HTR-8/SVneo (cell line): Measurements from ENCODE around the gene ROBO2.

Experiments used
- DNase-seq: peaks from one replicate; pipeline ENCODE4 v3.0.0; 2011; ENCODE audit warnings: low spot score, mixed read lengths; ENCODE audit not compliant: insufficient read length
- FAIRE-seq: peaks from 2 replicates; lab custom pipeline; 2011; peaks lifted over from hg19 to GRCh38; lab: Jason Lieb, UNC

The ROBO2 gene

DNA sequence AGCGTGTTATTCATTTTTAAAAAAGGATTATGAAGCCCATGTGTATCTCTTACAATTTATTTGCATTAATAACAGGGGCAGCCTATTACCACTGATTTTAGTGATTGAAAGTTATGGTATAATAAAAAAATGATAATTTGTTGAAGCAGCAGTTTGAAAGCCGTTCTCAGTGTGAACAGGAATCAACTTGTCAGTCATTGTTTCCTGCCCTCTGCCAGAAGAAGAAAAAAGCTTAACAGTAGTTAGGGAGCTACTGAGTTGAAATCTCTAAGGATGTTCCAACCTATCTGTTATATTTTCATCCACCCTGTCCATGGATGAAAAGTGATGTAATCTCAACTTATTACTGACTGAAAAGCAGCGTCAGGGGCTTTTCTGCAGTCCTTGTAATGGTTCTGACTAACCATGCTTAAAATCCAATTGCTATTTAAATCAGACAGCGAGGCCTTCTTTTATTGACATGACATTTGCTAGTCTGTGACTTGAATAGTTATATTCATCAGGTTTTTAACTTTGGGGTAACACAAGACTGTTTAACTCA, 486.7 kb downstream of the ROBO2 start:
- no peak for FAIRE-seq

DNA sequence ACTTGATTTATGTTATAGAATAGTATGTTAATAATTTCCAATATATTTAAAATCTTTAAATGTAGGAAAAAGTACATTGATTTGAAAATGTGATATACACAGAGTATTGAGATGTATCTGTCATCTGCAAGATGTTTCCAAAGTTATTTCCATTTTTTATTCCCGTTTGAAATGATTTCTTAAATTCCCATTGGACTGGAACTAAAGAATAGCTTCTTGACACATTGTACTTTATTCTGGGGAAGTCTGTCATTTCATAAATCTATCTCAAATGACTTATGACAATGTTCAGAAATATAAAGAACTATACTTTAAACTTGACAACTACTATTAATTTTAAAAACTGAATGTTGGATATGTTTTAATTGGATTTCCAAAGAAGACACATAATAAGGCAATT, 489.6 kb downstream of the ROBO2 start:
- DNase-seq (no peak), FAIRE-seq (no peak)

More for the DNA sequence above, 486.7 kb downstream of the ROBO2 start:
- DNase-seq, result no peak

DNA sequence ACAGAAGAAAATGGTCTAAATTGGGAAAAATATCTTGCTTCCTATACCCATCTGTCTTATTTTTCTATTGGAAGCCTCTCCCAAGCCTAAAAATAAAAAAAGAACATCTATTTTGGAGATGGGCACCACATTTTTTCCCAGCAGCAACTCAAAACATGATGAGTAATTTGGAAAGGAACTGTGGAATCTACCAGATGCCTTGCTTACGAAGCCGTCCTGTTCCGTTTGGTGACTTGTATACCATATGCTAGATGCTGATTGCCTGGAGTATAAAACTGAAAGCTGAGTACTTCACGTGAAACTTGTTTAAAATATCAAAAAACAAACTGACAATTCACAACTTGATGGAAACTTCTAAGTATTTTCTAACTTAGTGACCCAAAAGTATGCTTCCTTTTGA, 491.0 kb downstream of the ROBO2 start:
- DNase-seq (no peak), FAIRE-seq (no peak)

DNA sequence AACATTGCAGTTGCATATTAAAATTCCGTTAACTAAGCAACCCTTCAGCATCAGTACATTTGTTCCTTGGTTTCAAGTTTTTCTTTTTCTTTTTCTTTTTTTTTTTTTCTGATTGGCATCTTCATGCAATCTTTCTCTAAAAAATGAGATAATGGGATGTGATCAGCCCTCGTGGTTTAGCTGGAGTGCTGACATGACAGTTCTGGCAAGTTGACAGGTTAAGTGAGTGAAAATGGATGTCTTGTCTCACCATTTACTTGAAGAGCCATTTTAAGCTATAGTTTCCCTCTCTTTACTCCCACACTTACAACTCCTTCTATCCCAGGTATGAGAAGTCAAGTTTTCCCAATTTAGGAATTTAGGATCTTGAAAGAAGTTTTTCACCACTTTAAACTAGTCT, 495.2 kb downstream of the ROBO2 start:
- DNase-seq (no peak), FAIRE-seq (no peak)

DNA sequence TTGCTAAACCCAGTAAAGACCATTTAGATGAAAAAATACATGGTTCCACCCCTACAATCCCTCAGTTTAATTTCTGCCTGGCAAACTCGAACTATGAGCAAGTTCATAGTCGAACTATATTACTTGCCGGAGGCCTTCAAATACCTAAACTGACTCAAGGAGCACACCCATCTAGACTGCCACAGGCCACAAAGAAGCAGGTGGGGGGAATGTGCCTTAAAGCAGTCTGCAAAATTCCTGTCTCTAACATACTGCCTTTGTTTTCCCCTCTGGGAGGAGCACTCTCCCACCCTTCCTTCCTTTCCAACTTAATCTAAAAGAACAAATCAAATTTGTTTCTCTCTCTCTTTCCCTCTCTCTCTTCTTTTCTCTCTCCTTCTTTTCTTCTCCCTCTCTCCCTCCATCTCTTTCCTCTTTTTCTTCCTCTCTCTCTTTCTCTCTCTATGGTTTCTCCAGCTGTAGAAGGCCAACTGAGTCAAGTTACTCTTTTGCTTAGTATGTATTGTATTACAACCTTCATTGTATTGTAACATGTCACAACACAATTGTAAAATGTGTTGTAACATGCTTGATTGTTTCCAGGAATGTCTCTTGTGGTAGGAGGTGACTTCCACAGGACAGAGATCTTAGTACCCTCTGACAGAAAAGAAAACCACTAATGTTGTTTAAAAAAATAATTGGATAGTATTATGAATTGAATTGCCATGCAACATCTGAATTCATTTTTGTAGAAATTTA, 496.3 kb downstream of the ROBO2 start:
- no peak for FAIRE-seq
- DNase-seq, result no peak

DNA sequence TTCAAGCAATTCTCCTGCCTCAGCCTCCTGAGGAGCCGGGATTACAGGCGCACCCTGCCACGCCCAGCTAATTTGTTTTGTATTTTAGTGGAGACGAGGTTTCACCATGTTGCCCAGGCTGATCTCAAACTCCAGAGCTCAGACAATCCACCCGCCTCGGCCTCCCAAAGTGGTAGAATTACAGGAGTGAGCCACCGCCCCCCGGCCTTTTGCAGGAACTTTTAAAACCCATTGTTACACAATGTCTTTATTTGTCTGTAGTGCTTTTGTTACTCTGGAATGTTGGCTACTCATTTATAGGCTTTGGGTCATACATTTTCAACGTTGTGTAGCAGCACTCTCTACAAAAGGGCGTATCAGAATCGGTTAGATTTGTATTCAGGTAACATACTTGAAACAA, 499.1 kb downstream of the ROBO2 start:
- no peak for FAIRE-seq
- DNase-seq, result no peak

DNA sequence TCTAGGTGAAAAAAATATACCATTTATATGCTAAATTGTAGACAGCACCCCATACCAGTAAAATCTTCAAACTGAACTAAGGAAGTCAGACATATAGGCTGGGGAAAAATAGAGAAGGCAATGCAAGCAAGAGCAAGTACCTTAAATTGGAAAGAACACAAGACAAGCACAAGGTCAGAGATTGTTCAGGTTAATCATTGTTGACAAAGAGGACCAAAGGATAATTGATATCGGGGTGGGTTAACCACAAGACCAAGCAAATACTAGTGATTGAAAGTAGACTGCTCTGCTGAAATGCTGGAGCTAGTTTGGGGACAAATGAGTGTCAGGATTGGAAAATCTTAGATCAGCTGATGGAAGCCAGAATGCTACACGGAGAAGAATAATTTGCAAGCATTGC, 499.8 kb downstream of the ROBO2 start:
- DNase-seq (no peak), FAIRE-seq (no peak)

DNA sequence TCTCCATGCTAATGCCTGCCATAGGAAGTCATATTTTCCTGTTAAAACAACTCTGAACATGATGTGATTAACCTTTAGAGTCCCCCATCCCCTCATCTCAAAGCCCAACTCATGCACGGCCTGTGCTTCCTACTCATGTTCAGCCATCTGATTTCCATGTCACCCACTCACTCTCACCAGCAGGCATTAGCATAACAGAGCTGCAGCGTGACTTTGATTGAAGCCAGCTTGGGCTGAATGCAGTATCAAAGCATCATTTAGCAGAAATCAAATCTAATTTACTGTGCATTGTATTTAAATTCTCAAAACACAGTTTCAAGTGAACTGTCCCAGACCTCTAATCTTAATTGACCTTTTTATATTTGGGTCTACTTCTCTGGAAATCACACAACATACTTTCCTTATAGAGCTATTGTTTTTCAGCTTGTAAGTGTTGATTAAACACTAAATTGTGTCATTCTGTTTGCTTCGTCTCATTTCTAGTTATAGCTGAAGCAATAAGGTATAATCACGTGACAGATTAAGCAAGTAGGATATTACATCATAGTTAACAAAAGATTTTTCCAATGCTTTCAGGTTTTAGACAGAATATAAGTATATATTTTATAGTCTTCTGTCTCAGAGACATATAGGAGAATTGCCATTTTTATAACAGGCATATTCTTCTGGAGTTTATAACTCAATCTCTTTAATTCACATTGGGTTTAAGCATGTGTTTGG, 501.5 kb downstream of the ROBO2 start:
- FAIRE-seq (no peak), DNase-seq (no peak)

DNA sequence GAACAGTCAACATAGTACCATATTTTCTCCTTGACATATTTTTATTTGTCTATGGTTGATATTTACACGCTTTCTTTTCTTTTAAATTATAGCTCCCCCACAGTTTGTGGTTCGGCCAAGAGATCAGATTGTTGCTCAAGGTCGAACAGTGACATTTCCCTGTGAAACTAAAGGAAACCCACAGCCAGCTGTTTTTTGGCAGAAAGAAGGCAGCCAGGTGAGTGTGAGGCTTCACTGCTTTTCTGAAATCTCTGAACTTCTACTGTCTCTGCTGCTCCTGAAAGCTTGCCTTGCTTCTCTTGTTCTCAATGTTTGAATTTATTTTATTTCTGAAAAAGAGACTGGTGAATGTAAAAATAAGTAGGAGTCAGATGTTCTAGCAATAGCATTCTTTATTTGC, 506.3 kb downstream of the ROBO2 start:
- DNase-seq (no peak), FAIRE-seq (no peak)

DNA sequence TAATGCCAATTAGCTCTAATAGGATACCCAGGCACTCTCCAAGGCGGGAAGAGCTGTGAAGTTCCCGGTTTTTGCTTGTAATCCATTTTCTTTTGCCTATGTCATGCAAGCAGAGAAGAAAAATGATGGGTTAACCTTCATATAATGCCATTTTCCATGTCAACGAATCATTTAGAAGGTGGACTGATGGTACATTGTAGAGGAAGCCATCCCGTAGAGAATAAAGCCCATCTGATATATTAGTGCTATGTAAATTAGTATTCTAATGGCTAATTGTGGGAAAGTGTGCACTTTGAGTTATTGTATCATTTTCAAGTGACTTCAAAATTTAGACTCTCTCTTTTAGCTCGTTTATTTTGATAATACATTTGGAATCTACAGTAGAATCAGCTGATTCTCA, 509.1 kb downstream of the ROBO2 start:
- DNase-seq (no peak), FAIRE-seq (no peak)

DNA sequence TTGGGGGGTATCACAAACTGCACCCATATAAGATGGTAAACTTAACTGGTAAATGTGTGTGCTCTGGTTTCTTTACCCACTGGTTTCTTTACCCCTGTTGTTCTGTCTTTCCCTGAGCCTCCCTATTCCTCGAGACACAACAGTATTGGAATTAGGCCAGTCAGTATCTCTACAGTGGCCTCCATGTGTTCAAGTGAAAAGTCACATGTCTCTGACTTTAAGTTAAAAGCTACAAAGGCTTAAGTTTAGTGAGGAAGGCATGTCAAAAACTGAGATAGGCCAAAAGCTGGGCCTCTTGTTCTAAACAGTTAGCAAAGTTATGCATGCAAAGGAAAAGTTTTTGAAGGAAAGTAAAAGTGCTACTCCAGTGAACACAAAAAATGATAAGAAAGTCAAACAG, 513.3 kb downstream of the ROBO2 start:
- DNase-seq, result no peak
- FAIRE-seq, result no peak

DNA sequence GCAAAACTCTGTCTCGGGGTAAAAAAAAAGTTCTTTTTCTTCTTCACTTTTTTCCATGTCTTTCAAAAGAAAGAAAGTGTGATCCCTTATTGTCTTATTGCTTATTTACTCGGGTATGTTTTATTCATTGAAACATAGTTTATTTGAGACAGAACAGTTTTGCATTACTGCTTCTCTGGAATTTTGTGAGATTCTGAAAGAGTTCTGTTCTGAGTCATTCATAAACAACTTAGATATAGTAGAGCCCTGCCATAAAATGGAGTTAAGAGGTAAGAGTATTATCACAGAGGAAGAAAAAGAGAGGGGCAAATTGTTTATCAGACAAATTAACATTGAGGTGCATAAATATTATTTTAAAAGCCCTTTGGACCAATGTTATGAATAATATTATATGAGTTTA, 522.2 kb downstream of the ROBO2 start:
- no peak for DNase-seq
- FAIRE-seq, result no peak

DNA sequence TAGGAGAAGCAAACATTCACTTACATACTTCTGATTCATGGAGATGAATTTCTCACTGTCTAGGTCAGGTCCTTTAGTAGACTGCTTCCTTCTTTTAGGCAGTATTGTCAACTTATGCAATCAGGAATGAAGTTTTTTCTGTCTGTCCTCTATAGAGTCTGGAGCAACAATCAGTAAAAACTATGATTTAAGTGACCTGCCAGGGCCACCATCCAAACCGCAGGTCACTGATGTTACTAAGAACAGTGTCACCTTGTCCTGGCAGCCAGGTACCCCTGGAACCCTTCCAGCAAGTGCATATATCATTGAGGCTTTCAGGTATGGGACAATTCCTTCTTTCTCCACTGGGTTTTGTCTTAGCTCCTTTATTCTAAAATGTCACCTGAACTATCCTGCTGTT, 523.1 kb downstream of the ROBO2 start:
- FAIRE-seq, result no peak
- DNase-seq, result no peak

DNA sequence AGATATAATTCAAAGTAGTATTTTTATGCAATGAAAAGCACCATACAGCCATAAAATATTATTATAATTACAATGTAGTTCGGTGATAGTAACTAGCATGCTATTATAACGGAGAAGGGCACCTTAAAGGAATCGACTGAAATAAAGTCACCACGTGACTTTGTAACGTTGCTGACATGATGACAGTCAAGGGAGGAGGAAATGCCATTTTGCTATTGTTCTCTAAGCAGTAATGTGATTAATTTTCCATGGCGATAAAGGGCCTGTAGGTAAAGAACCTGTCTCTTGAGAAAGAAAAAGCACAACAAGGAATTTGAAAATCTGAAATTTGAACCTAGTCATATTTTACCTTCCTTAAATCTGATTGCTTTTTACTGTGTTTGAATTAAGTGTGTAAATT, 526.2 kb downstream of the ROBO2 start:
- DNase-seq (no peak), FAIRE-seq (no peak)

DNA sequence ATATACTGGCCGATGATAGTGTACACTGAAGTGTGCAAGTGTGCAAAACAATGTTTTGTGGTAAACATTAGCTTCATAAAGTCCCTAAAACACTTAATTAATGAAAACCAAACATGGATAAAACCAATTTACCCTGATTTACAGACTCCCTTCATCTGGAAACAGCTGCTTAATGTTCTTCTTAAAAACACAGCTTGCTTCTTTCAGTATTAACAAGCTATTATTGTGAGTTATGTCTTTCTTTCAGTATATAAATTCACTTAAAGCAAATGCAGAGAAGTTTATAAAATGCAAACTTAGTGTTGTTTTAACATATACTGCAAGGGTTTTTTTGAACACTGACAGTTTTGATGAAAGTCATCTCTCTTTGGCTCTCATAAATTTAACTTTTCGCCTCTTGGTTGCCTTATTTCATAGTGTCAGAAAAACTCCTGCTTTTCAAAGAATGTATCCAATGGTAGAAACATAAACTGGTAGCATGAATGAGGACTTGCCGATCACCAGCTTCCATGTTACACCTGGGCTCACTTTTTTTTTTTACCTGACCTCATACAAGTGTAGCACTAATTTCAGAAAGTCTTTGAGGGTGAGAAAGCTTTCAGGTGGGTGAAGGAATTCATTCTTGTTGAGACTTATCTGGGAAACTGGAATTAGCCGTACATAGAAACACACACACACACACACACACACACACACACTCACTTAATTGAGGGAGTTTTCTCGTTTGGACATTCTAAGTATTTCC, 532.2 kb downstream of the ROBO2 start:
- DNase-seq (no peak), FAIRE-seq (no peak)

DNA sequence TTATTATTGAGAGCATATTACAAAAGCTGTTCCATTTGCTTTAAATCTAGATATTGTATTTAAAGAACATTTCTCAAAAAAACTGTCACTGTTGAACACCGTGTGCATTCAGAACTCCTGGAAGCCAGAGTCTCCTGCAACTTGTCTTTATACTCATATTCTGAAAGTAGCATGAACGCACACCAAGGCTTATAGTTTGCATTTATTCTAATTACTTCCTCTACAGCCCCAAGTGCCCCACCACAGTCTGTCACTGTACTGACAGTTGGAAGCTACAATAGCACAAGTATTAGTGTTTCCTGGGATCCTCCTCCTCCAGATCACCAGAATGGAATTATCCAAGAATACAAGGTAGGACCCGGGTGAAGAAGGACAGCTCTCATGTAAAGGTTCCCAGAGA, 537.4 kb downstream of the ROBO2 start:
- DNase-seq (no peak), FAIRE-seq (no peak)

DNA sequence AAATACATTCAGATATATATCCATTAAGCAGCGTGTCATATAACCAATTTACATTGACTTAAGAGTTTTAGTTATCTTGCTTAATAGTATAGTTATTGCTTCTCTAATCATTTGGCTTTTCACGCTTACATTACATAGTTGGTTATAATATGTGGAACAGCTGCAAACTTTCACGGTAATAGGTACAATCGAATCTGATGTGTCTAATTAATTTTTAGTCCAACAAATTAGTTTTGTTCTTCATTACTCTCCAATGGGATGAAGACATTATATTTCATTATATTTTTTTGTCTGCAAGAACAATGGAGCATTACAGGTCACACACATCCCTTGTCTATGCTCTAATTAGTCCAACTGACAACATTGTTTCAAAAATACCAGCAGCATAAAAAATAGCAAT, 546.3 kb downstream of the ROBO2 start:
- DNase-seq, result no peak
- FAIRE-seq, result no peak

DNA sequence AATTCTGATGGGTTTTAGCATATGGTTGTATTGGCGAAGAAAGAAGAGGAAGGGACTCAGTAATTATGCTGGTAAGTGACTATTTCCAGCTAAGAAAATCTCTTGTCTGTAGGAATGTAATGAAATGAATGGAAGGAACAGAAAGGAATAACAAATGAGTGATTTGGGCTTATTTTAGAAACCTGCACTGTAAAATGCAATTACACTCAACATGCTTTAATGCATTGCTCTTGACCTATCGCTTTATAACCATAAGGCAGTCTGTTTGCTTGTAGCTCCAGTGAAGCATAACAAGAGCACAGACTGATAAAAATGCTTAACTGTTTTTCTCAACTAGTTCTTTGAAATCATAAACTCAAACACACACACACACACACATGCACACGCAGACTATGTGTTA, 549.0 kb downstream of the ROBO2 start:
- FAIRE-seq, result no peak
- DNase-seq, result no peak

DNA sequence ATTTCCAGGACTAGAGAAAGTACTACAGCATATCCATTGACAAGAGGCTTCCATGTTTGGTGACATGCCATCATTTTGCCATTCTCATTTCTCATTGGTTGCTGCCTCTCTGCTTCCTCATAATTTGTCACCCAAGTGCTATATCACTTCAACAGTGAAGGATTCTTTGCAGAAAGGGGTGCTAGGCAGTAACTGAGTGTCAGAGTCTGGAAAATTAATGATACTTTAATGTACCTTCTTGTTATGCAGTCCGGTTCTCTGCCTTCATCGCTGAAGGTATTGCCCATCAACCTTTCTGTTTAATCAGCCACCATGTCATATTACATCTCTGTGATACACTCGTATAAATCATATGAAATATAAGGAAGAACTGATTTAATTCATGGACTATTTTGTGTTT, 550.3 kb downstream of the ROBO2 start:
- FAIRE-seq, result no peak
- no peak for DNase-seq

DNA sequence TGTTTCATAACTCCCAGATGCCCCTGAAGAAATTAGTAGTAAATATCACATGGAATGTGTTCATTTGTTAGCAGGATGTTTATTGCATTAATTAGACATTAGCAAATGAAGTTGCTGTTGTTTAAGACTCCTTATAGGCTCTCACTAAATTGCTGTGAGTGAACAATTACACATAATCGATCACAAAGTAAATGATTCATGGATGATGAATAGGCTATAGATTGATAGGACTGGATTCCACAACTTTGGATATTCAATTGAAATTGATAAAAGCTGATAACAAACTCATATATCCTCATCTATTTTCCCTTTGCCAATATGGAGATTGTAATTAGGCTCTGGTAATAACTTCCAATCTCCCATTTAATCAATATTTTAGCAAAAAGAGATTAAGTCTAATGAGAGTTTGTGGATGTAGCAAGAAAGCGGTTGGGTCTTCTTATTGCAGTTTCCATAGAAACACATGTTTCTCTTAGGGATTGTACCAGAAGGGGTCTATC, 555.5 kb downstream of the ROBO2 start:
- DNase-seq (no peak), FAIRE-seq (no peak)

DNA sequence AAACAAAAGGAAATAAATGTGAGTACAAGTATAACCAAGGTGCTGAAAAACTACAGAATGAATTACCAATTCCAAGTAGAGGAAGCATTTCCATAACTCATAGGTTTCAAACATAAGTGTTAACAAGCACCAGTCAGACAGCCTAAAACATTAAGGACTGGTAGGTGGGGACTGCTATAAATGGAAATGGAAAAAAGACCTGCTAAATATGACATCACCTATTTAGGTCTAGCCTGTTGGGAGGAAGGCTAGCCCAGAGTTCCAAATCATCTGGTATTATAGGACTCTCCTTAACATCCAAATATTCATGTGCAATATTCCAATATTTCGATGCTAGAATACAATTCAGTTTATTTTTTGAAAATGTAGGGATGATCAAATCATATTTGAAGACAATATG, 560.0 kb downstream of the ROBO2 start:
- DNase-seq, result no peak
- no peak for FAIRE-seq
